Aorta (tissue), 5 donors: ENCODE measurements around the gene LTBP2. TPM values are rescaled to one million over a fixed set of nuclear protein-coding genes. Genes with fewer than 3 reads are reported as not detected.

Experiments used
- ATAC-seq: fragments of 200-7000 bp; cut with Tn5 transposase; one replicate; pipeline ENCODE4 v1.9.1; 2022; ENCODE audit warnings: moderate library complexity; ENCODE audit not compliant: low FRiP score
- DNase-seq, 2 donors: peaks; one replicate each; pipeline ENCODE4 v3.0.0-alpha.2; 2020
- H3K27ac ChIP-seq, 2 donors: one replicate each; pipeline ENCODE4 v1.5.1; 2013; ENCODE audit warnings: low read length in 2 of 2, mild to moderate bottlenecking in 2 of 2, moderate library complexity in 2 of 2, control low read depth in 1 of 2, inconsistent platforms in 1 of 2, low read depth in 1 of 2
- H3K27me3 ChIP-seq, 2 donors: one replicate each; pipeline ENCODE4 v1.6.1; 2013; ENCODE audit warnings: control low read depth in 1 of 2, low read length in 1 of 2, mild to moderate bottlenecking in 1 of 2, moderate library complexity in 1 of 2; ENCODE audit not compliant: insufficient read depth in 2 of 2, control insufficient read depth in 1 of 2
- H3K36me3 ChIP-seq, 2 donors: one replicate each; pipeline ENCODE4 v1.6.1; 2013; ENCODE audit warnings: control low read depth in 1 of 2, low read length in 1 of 2, mild to moderate bottlenecking in 1 of 2; ENCODE audit not compliant: insufficient read depth in 2 of 2, control insufficient read depth in 1 of 2
- H3K4me1 ChIP-seq, 2 donors: one replicate each; pipeline ENCODE4 v1.6.1; 2013; ENCODE audit warnings: low read length in 2 of 2, control low read depth in 1 of 2, mild to moderate bottlenecking in 1 of 2, moderate library complexity in 1 of 2; ENCODE audit not compliant: insufficient read depth in 2 of 2, control insufficient read depth in 1 of 2
- H3K4me3 ChIP-seq, 2 donors: one replicate each; pipeline ENCODE4 v1.5.1; 2013; ENCODE audit warnings: low read length in 2 of 2, control low read depth in 1 of 2, mild to moderate bottlenecking in 1 of 2
- H3K9me3 ChIP-seq: one replicate; pipeline ENCODE4 v1.6.1; 2013; ENCODE audit warnings: mild to moderate bottlenecking, low read length; ENCODE audit not compliant: control insufficient read depth
- WGBS, 2 donors: extraction: QIAGEN DNeasy Blood & Tissue Kit; methylation state at CpG; one replicate each; pipeline ENCODE4 v1.1.7; 2013; 5-methylcytosine and 5-hydroxymethylcytosine counted together
- intact Hi-C, 2 donors: fragments of 100-400 bp; cut with DNase I; formaldehyde crosslinking; loops; one replicate each; pipeline versions ENCODE4 v1.14.2 to v1.15.0; 2022
- polyA plus RNA-seq, 2 donors: library from polyadenylated mRNA; stranded (reverse); fragments of 200-250 nt; gene quantifications; one replicate each; pipeline ENCODE4 v1.2.3, GENCODE V29; 2013
- total RNA-seq, 2 donors: library from RNA; stranded (reverse); fragmentation: NEBNext Ultra II Directional; extraction: Animal tissue kit (Norgen Biotek cat#: 25700); gene quantifications; one replicate each; pipeline ENCODE4 v1.2.1, GENCODE V29; 2021
- donor health status: healthy with polysubstance abuse.
- donor health status: Bipolar disorder and iron deficiency.
- donor health status: DM: no; HTN: no; CAD: no.
- donor health status: DM: no; HTN: no; CAD: no.
- donor health status: DM: yes; HTN: yes; CAD: no.

The LTBP2 gene
- total and polyA plus RNA-seq, 4 donors: 40.4 to 363 (median 228) TPM

- peak overlapping the region; percentile 34 to 87 for H3K27ac ChIP-seq
- intact Hi-C loops: no loop called here
- DNase-seq (no peak), ATAC-seq (no peak)
- 34 to 36% methylated on average over 7 of the region's 7 CpGs for WGBS, 2 donors
- no peak overlapping the region for H3K4me3 ChIP-seq
- H3K27me3 ChIP-seq: no peaks in the 10 kb centered on the region
- no peaks in the 10 kb centered on the region for H3K36me3 ChIP-seq
- no peaks in the 10 kb centered on the region for H3K9me3 ChIP-seq
- peaks cover 8 to 12% of the 10 kb centered on the region in 2 donors for H3K4me1 ChIP-seq
Measured at GRCh38 chr14:74594029-74594428, 18.0 kb downstream of the LTBP2 start.

GRCh38 chr14:74593241-74593953, 18.6 kb downstream of the LTBP2 start:
- Histone ChIP-seq H3K27ac (peak overlapping the region; percentile 34 to 87), H3K4me3 (no peak overlapping the region), H3K36me3 (no peaks in the 10 kb centered on the region), H3K27me3 (no peaks in the 10 kb centered on the region), H3K4me1 (peaks cover 8 to 12% of the 10 kb centered on the region in 2 donors), H3K9me3 (no peaks in the 10 kb centered on the region)
- DNase-seq (no peak), ATAC-seq (no peak)
- intact Hi-C loops: no loop called here
- WGBS, 2 donors: 30 to 32% methylated on average over 10 of the region's 10 CpGs

- peak overlapping the region; percentile 48 to 82 for H3K27ac ChIP-seq
- peak in 1 of 2 donors; percentile 44 for DNase-seq
- H3K27me3 ChIP-seq: no peaks in the 10 kb centered on the region
- H3K36me3 ChIP-seq: no peaks in the 10 kb centered on the region
- H3K4me3 ChIP-seq: no peak overlapping the region
- intact Hi-C loops: no loop called here
- peaks cover 8 to 12% of the 10 kb centered on the region in 2 donors for H3K4me1 ChIP-seq
- 71 to 76% methylated on average over 13 of the region's 13 CpGs for WGBS, 2 donors
- ATAC-seq: no peak
- H3K9me3 ChIP-seq: no peaks in the 10 kb centered on the region
Measured at GRCh38 chr14:74592476-74593201, 19.4 kb downstream of the LTBP2 start.

- intact Hi-C loops: no loop called here
- ATAC-seq (no peak), DNase-seq (peak in 1 of 2 donors; percentile 61)
- Histone ChIP-seq H3K27me3 (no peaks in the 10 kb centered on the region), H3K4me1 (peaks cover 8 to 12% of the 10 kb centered on the region in 2 donors), H3K9me3 (no peaks in the 10 kb centered on the region), H3K36me3 (no peaks in the 10 kb centered on the region), H3K4me3 (no peak overlapping the region), H3K27ac (peak overlapping the region; percentile 48 to 82)
- 3 to 8% methylated on average over 5 of the region's 5 CpGs for WGBS, 2 donors
Measured at GRCh38 chr14:74591899-74592298, 20.1 kb downstream of the LTBP2 start.

- WGBS, 2 donors: 13 to 17% methylated on average over 6 of the region's 6 CpGs
- H3K4me3 ChIP-seq: no peak overlapping the region
- peak in 1 of 2 donors; percentile 22 for DNase-seq
- no peaks in the 10 kb centered on the region for H3K9me3 ChIP-seq
- peaks cover 8 to 12% of the 10 kb centered on the region in 2 donors for H3K4me1 ChIP-seq
- no peaks in the 10 kb centered on the region for H3K27me3 ChIP-seq
- no peaks in the 10 kb centered on the region for H3K36me3 ChIP-seq
- intact Hi-C loops: no loop called here
- ATAC-seq: no peak
- peak overlapping the region; percentile 33 to 37 for H3K27ac ChIP-seq
Measured at GRCh38 chr14:74591394-74591793, 20.6 kb downstream of the LTBP2 start.

- DNase-seq (no peak), ATAC-seq (no peak)
- Histone ChIP-seq H3K27me3 (no peaks in the 10 kb centered on the region), H3K4me1 (peaks cover 8% of the 10 kb centered on the region in 2 donors), H3K36me3 (no peaks in the 10 kb centered on the region), H3K4me3 (no peak overlapping the region), H3K27ac (peak overlapping the region in 1 of 2 donors; percentile 13), H3K9me3 (no peaks in the 10 kb centered on the region)
- intact Hi-C loops: no loop called here
- 27 to 31% methylated on average over 5 of the region's 5 CpGs for WGBS, 2 donors
Measured at GRCh38 chr14:74589291-74589879, 22.7 kb downstream of the LTBP2 start.

GRCh38 chr14:74587363-74587707, 24.7 kb downstream of the LTBP2 start:
- Histone ChIP-seq H3K4me3 (no peak overlapping the region), H3K9me3 (no peaks in the 10 kb centered on the region), H3K4me1 (peaks cover 4 to 7% of the 10 kb centered on the region in 2 donors), H3K27ac (no peak overlapping the region), H3K27me3 (no peaks in the 10 kb centered on the region), H3K36me3 (no peaks in the 10 kb centered on the region)
- 62 to 65% methylated on average over 10 of the region's 10 CpGs for WGBS, 2 donors
- ATAC-seq (no peak), DNase-seq (no peak)
- intact Hi-C loops: no loop called here

- ATAC-seq: no peak
- Histone ChIP-seq H3K4me1 (peaks cover 4 to 7% of the 10 kb centered on the region in 2 donors), H3K36me3 (no peaks in the 10 kb centered on the region), H3K27ac (peak overlapping the region in 1 of 2 donors; percentile 16), H3K9me3 (no peaks in the 10 kb centered on the region), H3K4me3 (no peak overlapping the region), H3K27me3 (no peaks in the 10 kb centered on the region)
- DNase-seq: peak in 1 of 2 donors; percentile 63
- WGBS, 2 donors: 73 to 74% methylated on average over 18 of the region's 18 CpGs
- intact Hi-C loops: no loop called here
Measured at GRCh38 chr14:74586681-74587362, 25.2 kb downstream of the LTBP2 start.
